Lower leg skin (tissue), 4 donors: ENCODE data around the gene SPACDR. TPM values are rescaled to one million over a fixed set of nuclear protein-coding genes. Genes with fewer than 3 reads are reported as not detected.

Experiments used
- total RNA-seq, 4 donors: library from RNA; depleted of rRNA; stranded (reverse); fragments of >200 nt; gene quantifications; one replicate each; pipeline ENCODE4 v1.1.0, GENCODE V29; 2016

SPACDR gene
- total RNA-seq, 4 donors from 2014 or later = 0.26 to 1.5 TPM; not detected in 2

Other genes starting within 250 kb of the SPACDR start
- gene PVRIG, start 244.3 kb downstream of the SPACDR start, total RNA-seq = under 1 TPM in 2 of 4 donors, not detected in 2; 0.13 to 0.51 TPM
- not detected for gene SPDYE3, start 156.6 kb downstream of the SPACDR start, total RNA-seq
- 10 to 100 TPM; 33.3 to 86.8 (median 47.3) TPM for gene PILRB, start 106.1 kb downstream of the SPACDR start, total RNA-seq
- gene PILRA, start 90.8 kb downstream of the SPACDR start, total RNA-seq = 1 to 10 TPM; 2.2 to 4.6 (median 3.4) TPM
- gene ZCWPW1, start 35.6 kb downstream of the SPACDR start, total RNA-seq = 1 to 10 TPM; 2.2 to 6.3 (median 4.6) TPM
- gene MEPCE, start 34.4 kb downstream of the SPACDR start, total RNA-seq = 10 to 100 TPM; 26.1 to 54.4 (median 37.4) TPM
- gene PPP1R35, start 27.8 kb downstream of the SPACDR start, total RNA-seq = 10 to 100 TPM; 26.3 to 63.2 (median 46.6) TPM
- 10 to 100 TPM; 57.3 to 97.7 (median 68.0) TPM for gene TSC22D4, start 15.0 kb upstream of the SPACDR start, total RNA-seq
- gene NYAP1, start 19.7 kb upstream of the SPACDR start, total RNA-seq = 1 to 10 TPM in 3 of 4 donors, under 1 TPM in 1; 0.39 to 2.1 (median 1.5) TPM
- gene AGFG2, start 74.9 kb upstream of the SPACDR start, total RNA-seq = 10 to 100 TPM; 47.1 to 62.7 (median 58.6) TPM
- 1 to 10 TPM in 2 of 4 donors, not detected in 2; 1.3 to 1.7 TPM for gene SAP25, start 109.6 kb upstream of the SPACDR start, total RNA-seq
- 10 to 100 TPM; 42.0 to 82.2 (median 63.7) TPM for gene LRCH4, start 121.9 kb upstream of the SPACDR start, total RNA-seq
- gene FBXO24, start 122.1 kb upstream of the SPACDR start, total RNA-seq = 1 to 10 TPM in 2 of 4 donors, under 1 TPM in 2; 0.15 to 4.3 (median 0.99) TPM
- gene PCOLCE, start 138.1 kb upstream of the SPACDR start, total RNA-seq = 10 to 100 TPM in 1 of 4 donors, 1 to 10 TPM in 3; 4.9 to 47.6 (median 7.3) TPM
- gene MOSPD3, start 148.3 kb upstream of the SPACDR start, total RNA-seq = 10 to 100 TPM; 22.3 to 33.5 (median 26.9) TPM
- 1 to 10 TPM; 1.3 to 3.4 (median 1.6) TPM for gene TFR2, start 177.3 kb upstream of the SPACDR start, total RNA-seq
- not detected for gene ACTL6B, start 192.2 kb upstream of the SPACDR start, total RNA-seq
- gene GNB2, start 209.5 kb upstream of the SPACDR start, total RNA-seq = 100 to 1,000 TPM; 309 to 439 (median 353) TPM
- 10 to 100 TPM; 34.9 to 56.6 (median 40.0) TPM for gene GIGYF1, start 230.0 kb upstream of the SPACDR start, total RNA-seq
- gene POP7, start 241.9 kb upstream of the SPACDR start, total RNA-seq = 10 to 100 TPM; 51.3 to 72.7 (median 70.3) TPM